Measurements from ENCODE around the gene GASK1A.

GRCh38 chr3:43091481-43091880 is 112.4 kb downstream of the GASK1A start:
- no peak for TF ChIP-seq POLR2A (IDR thresholded peaks at IDR 0.05)
- TF ChIP-seq, protein P1, sequence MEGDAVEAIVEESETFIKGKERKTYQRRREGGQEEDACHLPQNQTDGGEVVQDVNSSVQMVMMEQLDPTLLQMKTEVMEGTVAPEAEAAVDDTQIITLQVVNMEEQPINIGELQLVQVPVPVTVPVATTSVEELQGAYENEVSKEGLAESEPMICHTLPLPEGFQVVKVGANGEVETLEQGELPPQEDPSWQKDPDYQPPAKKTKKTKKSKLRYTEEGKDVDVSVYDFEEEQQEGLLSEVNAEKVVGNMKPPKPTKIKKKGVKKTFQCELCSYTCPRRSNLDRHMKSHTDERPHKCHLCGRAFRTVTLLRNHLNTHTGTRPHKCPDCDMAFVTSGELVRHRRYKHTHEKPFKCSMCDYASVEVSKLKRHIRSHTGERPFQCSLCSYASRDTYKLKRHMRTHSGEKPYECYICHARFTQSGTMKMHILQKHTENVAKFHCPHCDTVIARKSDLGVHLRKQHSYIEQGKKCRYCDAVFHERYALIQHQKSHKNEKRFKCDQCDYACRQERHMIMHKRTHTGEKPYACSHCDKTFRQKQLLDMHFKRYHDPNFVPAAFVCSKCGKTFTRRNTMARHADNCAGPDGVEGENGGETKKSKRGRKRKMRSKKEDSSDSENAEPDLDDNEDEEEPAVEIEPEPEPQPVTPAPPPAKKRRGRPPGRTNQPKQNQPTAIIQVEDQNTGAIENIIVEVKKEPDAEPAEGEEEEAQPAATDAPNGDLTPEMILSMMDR (IDR thresholded peaks at IDR 0.05), result no peak
- TF ChIP-seq POLR2AphosphoS5 (IDR thresholded peaks at IDR 0.05; ENCODE audit: insufficient read depth in 1 of 2, low read depth in 1 of 2), result no peak

Data from vagina (tissue), 2 donors.